ENCODE data around the gene MAGI2.

- TF ChIP-seq POLR2A (IDR thresholded peaks at IDR 0.05; ENCODE audit: low read length) (no peak), GATA1 (IDR thresholded peaks at IDR 0.05; ENCODE audit: low read depth, low read length) (no peak)
Observed at GRCh38 chr7:78953090-78953489, 500.4 kb downstream of the MAGI2 start.
